ENCODE results near the gene RAD51B.

GRCh38 chr14:68162887-68163286, 343.3 kb downstream of the RAD51B start:
- TF ChIP-seq, protein P1, sequence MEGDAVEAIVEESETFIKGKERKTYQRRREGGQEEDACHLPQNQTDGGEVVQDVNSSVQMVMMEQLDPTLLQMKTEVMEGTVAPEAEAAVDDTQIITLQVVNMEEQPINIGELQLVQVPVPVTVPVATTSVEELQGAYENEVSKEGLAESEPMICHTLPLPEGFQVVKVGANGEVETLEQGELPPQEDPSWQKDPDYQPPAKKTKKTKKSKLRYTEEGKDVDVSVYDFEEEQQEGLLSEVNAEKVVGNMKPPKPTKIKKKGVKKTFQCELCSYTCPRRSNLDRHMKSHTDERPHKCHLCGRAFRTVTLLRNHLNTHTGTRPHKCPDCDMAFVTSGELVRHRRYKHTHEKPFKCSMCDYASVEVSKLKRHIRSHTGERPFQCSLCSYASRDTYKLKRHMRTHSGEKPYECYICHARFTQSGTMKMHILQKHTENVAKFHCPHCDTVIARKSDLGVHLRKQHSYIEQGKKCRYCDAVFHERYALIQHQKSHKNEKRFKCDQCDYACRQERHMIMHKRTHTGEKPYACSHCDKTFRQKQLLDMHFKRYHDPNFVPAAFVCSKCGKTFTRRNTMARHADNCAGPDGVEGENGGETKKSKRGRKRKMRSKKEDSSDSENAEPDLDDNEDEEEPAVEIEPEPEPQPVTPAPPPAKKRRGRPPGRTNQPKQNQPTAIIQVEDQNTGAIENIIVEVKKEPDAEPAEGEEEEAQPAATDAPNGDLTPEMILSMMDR (IDR thresholded peaks at IDR 0.05) = no peak
- no peak for TF ChIP-seq POLR2A (IDR thresholded peaks at IDR 0.05)
